ENCODE data around the gene GRAP2.

DNA sequence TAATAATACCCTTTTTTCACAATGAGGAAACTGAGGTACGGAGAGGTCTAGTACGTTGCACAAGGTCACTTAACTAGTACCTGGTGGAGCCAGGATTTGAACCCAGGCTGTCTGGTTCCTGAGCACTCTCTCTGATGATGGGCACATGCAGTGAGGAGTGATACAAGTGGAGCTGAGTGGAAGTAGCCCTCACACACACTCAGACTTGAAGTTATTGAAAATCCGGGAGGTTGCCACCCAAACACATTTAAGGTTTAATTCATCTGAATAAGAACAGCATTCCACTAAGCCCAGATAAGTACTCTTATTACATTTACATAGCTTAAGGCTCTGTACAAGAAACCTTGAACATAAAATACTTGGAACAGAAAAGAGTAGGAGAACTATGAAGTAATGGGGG, 4.8 kb downstream of the GRAP2 start:
- no peak for TF ChIP-seq YY1 (IDR thresholded peaks at IDR 0.05; ENCODE audit: insufficient read depth, insufficient read length)
- TF ChIP-seq SUZ12 (IDR thresholded peaks at IDR 0.05; ENCODE audit: extremely low read depth, insufficient read depth, insufficient read length) = no peak
- no peak for TF ChIP-seq ZNF274 (IDR thresholded peaks at IDR 0.05; ENCODE audit: low read depth, low read length)
